Esophagus (tissue), 2 donors: Measurements from ENCODE around the gene KPNA1. TPM values are rescaled to one million over a fixed set of nuclear protein-coding genes. Genes with fewer than 3 reads are reported as not detected.

ENCODE experiments used
- H3K27ac ChIP-seq, 2 donors: one replicate each; pipeline ENCODE4 v1.5.1; 2013; ENCODE audit warnings: low read depth in 2 of 2, mild to moderate bottlenecking in 2 of 2, inconsistent platforms in 1 of 2, low read length in 1 of 2, moderate library complexity in 1 of 2
- H3K27me3 ChIP-seq, 2 donors: one replicate each; pipeline ENCODE4 v1.6.1; 2013; ENCODE audit warnings: low read length in 2 of 2, control low read depth in 1 of 2, mild to moderate bottlenecking in 1 of 2; ENCODE audit not compliant: insufficient read depth in 2 of 2, control insufficient read depth in 1 of 2
- H3K36me3 ChIP-seq, 2 donors: one replicate each; pipeline ENCODE4 v1.6.1; 2013; ENCODE audit warnings: low read length in 1 of 2; ENCODE audit not compliant: control insufficient read depth in 2 of 2, insufficient read depth in 2 of 2
- H3K4me1 ChIP-seq, 2 donors: one replicate each; pipeline ENCODE4 v1.6.1; 2013; ENCODE audit warnings: low read length in 1 of 2; ENCODE audit not compliant: control insufficient read depth in 2 of 2, insufficient read depth in 2 of 2
- H3K4me3 ChIP-seq, 2 donors: one replicate each; pipeline ENCODE4 v1.5.1; 2013; ENCODE audit warnings: low read length in 2 of 2, mild to moderate bottlenecking in 2 of 2, low read depth in 1 of 2, moderate library complexity in 1 of 2
- H3K9me3 ChIP-seq, 2 donors: one replicate each; pipeline ENCODE4 v1.6.1; 2013; ENCODE audit warnings: mild to moderate bottlenecking in 2 of 2, low read depth in 1 of 2, low read length in 1 of 2, moderate library complexity in 1 of 2; ENCODE audit not compliant: control insufficient read depth in 2 of 2, insufficient read depth in 1 of 2
- WGBS, 2 donors: extraction: QIAGEN DNeasy Blood & Tissue Kit; methylation state at CpG; one replicate each; pipeline ENCODE4 v1.1.7; 2013; 5-methylcytosine and 5-hydroxymethylcytosine counted together
- polyA plus RNA-seq, 2 donors: library from polyadenylated mRNA; stranded (reverse); fragments of 200-250 nt; gene quantifications; one replicate each; pipeline ENCODE4 v1.2.3, GENCODE V29; 2013
- donor health status: healthy with polysubstance abuse.
- donor health status: Bipolar disorder and iron deficiency.

The KPNA1 gene
- polyA plus RNA-seq, 2 donors: 8.5 to 13.9 TPM

GRCh38 chr3:122387709-122388108 is 127.0 kb downstream of the KPNA1 start:
- Histone ChIP-seq H3K4me3 (no peak overlapping the region), H3K36me3 (peaks cover 0 to 2% of the 10 kb centered on the region in 2 donors), H3K4me1 (no peaks in the 10 kb centered on the region), H3K27me3 (no peaks in the 10 kb centered on the region), H3K9me3 (no peaks in the 10 kb centered on the region), H3K27ac (no peak overlapping the region)
- 86 to 87% methylated on average over 3 of the region's 3 CpGs for WGBS, 2 donors

- Histone ChIP-seq H3K27me3 (no peaks in the 10 kb centered on the region), H3K9me3 (no peaks in the 10 kb centered on the region), H3K4me3 (peak within 1 kb of the TSS; percentile 79 to 96), H3K27ac (peak within 1 kb of the TSS; percentile 90 to 97), H3K36me3 (no peaks in the 10 kb centered on the region), H3K4me1 (no peaks in the 10 kb centered on the region)
- 0 to 1% methylated on average over 52 of the region's 52 CpGs for WGBS, 2 donors
These were observed 130.7 kb downstream of the KPNA1 start, which contains the start of gene FAM162A for GRCh38 chr3:122383771-122384697. Gene FAM162A, plus strand, starts transcription at chr3:122384182. Its CDS starts 84 bp downstream, at chr3:122384266.

- 1% methylated on average over 31 of the region's 31 CpGs for WGBS, 2 donors
- peak within 1 kb of the TSS; percentile 79 to 96 for H3K4me3 ChIP-seq
- H3K9me3 ChIP-seq: no peaks in the 10 kb centered on the region
- H3K4me1 ChIP-seq: no peaks in the 10 kb centered on the region
- peak within 1 kb of the TSS; percentile 90 to 97 for H3K27ac ChIP-seq
- H3K36me3 ChIP-seq: no peaks in the 10 kb centered on the region
- H3K27me3 ChIP-seq: no peaks in the 10 kb centered on the region
These were observed 131.7 kb downstream of the KPNA1 start, which contains the start of gene MIX23 for GRCh38 chr3:122382888-122383666. Gene MIX23, minus strand, starts transcription at chr3:122383231. Its CDS starts 7 bp downstream, at chr3:122383224.

GRCh38 chr3:122377975-122378374 is 136.8 kb downstream of the KPNA1 start:
- 60 to 81% methylated on average over 4 of the region's 4 CpGs for WGBS, 2 donors
- Histone ChIP-seq H3K9me3 (no peaks in the 10 kb centered on the region), H3K36me3 (no peaks in the 10 kb centered on the region), H3K27me3 (no peaks in the 10 kb centered on the region), H3K4me3 (no peak overlapping the region), H3K4me1 (no peaks in the 10 kb centered on the region), H3K27ac (no peak overlapping the region)

DNA sequence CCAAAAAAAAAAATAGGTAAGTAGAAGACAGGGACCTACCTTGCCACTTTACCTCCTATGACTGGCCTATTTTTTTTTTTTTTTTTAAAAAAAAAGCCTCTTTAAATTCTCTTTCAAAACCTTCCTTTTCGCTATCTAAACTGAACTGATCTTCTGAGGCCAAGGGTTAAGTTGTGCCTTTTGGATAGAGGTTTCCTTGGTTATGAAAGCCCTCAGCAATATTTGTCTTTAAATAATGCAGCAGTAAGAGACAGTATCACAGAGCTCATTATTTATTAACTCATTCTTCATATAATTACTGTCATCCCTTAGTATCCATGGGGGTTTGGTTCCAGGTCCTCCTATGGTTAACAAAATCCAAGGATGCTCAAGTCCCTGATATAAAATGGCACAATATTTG is 140.7 kb downstream of the KPNA1 start:
- WGBS, 2 donors: 95 to 100% methylated on average over 1 of the region's 1 CpG
- H3K27me3 ChIP-seq: no peaks in the 10 kb centered on the region
- no peak overlapping the region for H3K4me3 ChIP-seq
- H3K9me3 ChIP-seq: no peaks in the 10 kb centered on the region
- no peaks in the 10 kb centered on the region for H3K4me1 ChIP-seq
- H3K27ac ChIP-seq: no peak overlapping the region
- H3K36me3 ChIP-seq: no peaks in the 10 kb centered on the region

Other genes starting within 250 kb of the KPNA1 start
- over 10,000 TPM in 1 of 2 donors, 1,000 to 10,000 TPM in 1; 7,202 to 12,533 TPM for gene CSTA, start 189.7 kb downstream of the KPNA1 start, polyA plus RNA-seq
- gene MIX23, start 131.7 kb downstream of the KPNA1 start, polyA plus RNA-seq: 10 to 100 TPM; 32.9 to 41.9 TPM
- 100 to 1,000 TPM; 242 TPM for gene FAM162A, start 130.8 kb downstream of the KPNA1 start, polyA plus RNA-seq
- gene WDR5B, start 98.9 kb downstream of the KPNA1 start, polyA plus RNA-seq: 1 to 10 TPM; 1.3 TPM
- 10 to 100 TPM; 17.1 to 20.0 TPM for gene PARP9, start 49.4 kb upstream of the KPNA1 start, polyA plus RNA-seq
- 1 to 10 TPM; 5.9 to 6.4 TPM for gene DTX3L, start 49.4 kb upstream of the KPNA1 start, polyA plus RNA-seq
- gene PARP15, start 62.7 kb upstream of the KPNA1 start, polyA plus RNA-seq: under 1 TPM; 0.46 to 0.94 TPM
- 1 to 10 TPM; 5.4 to 6.6 TPM for gene PARP14, start 165.9 kb upstream of the KPNA1 start, polyA plus RNA-seq